ENCODE data around the gene DDX42.

DNA sequence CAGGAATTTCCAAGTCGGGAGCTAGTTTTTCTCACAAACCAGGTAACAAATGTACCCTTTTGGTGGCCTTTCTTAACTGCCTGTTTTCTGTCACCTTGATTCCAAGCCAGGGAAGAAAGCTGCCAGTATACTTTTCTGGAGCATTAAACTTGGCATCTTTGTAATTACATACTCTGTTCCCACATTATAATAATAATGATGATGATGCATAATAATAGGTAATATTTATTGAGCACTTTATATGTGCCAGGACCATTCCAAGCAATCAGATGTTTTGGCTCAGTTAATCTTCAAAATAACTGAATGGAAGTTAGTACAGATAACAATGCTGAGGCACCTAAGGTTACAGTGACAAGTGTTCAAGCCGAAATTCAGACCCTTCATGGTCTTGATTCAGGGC, 42.2 kb downstream of the DDX42 start:
- TF ChIP-seq, protein P1, sequence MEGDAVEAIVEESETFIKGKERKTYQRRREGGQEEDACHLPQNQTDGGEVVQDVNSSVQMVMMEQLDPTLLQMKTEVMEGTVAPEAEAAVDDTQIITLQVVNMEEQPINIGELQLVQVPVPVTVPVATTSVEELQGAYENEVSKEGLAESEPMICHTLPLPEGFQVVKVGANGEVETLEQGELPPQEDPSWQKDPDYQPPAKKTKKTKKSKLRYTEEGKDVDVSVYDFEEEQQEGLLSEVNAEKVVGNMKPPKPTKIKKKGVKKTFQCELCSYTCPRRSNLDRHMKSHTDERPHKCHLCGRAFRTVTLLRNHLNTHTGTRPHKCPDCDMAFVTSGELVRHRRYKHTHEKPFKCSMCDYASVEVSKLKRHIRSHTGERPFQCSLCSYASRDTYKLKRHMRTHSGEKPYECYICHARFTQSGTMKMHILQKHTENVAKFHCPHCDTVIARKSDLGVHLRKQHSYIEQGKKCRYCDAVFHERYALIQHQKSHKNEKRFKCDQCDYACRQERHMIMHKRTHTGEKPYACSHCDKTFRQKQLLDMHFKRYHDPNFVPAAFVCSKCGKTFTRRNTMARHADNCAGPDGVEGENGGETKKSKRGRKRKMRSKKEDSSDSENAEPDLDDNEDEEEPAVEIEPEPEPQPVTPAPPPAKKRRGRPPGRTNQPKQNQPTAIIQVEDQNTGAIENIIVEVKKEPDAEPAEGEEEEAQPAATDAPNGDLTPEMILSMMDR (IDR thresholded peaks at IDR 0.05) = no peak
- no peak for TF ChIP-seq POLR2A (IDR thresholded peaks at IDR 0.05)
